ENCODE results near the gene SALL2. TPM values are rescaled to one million over a fixed set of nuclear protein-coding genes. Genes with fewer than 3 reads are reported as not detected.

Gene SALL2
- total and polyA plus RNA-seq, 4 donors: 2.9 to 10.2 (median 8.1) TPM

GRCh38 chr14:21498540-21499526 is 27.3 kb downstream of the SALL2 start:
- peak in 2 of 3 donors; percentile 64 to 69 for DNase-seq
- Histone ChIP-seq H3K4me1 (ENCODE audit: control insufficient read depth in 5 of 5, insufficient read depth in 5 of 5, low read length in 5 of 5) (no peaks in the 10 kb centered on the region), H3K4me3 (no peak overlapping the region), H3K9me3 (ENCODE audit: control insufficient read depth in 4 of 4, insufficient read depth in 3 of 4, low read length in 3 of 4) (no peaks in the 10 kb centered on the region), H3K9ac (ENCODE audit: insufficient read depth in 1 of 2, low read length in 2 of 2) (no peak overlapping the region), H3K27me3 (ENCODE audit: control insufficient read depth in 3 of 3, insufficient read depth in 3 of 3, low read length in 2 of 3) (no peaks in the 10 kb centered on the region), H3K27ac (ENCODE audit: low read depth in 1 of 2, low read length in 1 of 2) (no peak overlapping the region), H3K36me3 (ENCODE audit: control insufficient read depth in 4 of 4, insufficient read depth in 4 of 4, low read length in 4 of 4) (peaks cover 35 to 79% (median 53%) of the 10 kb centered on the region in 4 donors)
- TF ChIP-seq CTCF (IDR thresholded peaks at IDR 0.05; ENCODE audit: control extremely low read depth, extremely low read depth): no peak
- 66 to 72% methylated on average over 5 of the region's 5 CpGs for WGBS, 2 donors
- no peak for ATAC-seq (ENCODE audit: insufficient read depth, low FRiP score)

- DNase-seq (peak in 2 of 3 donors; percentile 61 to 71), ATAC-seq (ENCODE audit: insufficient read depth, low FRiP score) (no peak)
- Histone ChIP-seq H3K27me3 (ENCODE audit: control insufficient read depth in 3 of 3, insufficient read depth in 3 of 3, low read length in 2 of 3) (no peaks in the 10 kb centered on the region), H3K4me3 (no peak overlapping the region), H3K27ac (ENCODE audit: low read depth in 1 of 2, low read length in 1 of 2) (no peak overlapping the region), H3K9me3 (ENCODE audit: control insufficient read depth in 4 of 4, insufficient read depth in 3 of 4, low read length in 3 of 4) (no peaks in the 10 kb centered on the region), H3K36me3 (ENCODE audit: control insufficient read depth in 4 of 4, insufficient read depth in 4 of 4, low read length in 4 of 4) (peaks cover 34 to 68% (median 53%) of the 10 kb centered on the region in 4 donors), H3K4me1 (ENCODE audit: control insufficient read depth in 5 of 5, insufficient read depth in 5 of 5, low read length in 5 of 5) (no peaks in the 10 kb centered on the region), H3K9ac (ENCODE audit: insufficient read depth in 1 of 2, low read length in 2 of 2) (no peak overlapping the region)
- TF ChIP-seq CTCF (IDR thresholded peaks at IDR 0.05; ENCODE audit: control extremely low read depth, extremely low read depth): no peak
- WGBS, 2 donors: 76 to 87% methylated on average over 2 of the region's 2 CpGs
Measured at GRCh38 chr14:21496453-21496852, 29.7 kb downstream of the SALL2 start.

GRCh38 chr14:21494902-21495762 is 31.0 kb downstream of the SALL2 start:
- no peaks in the 10 kb centered on the region for H3K4me1 ChIP-seq (ENCODE audit: control insufficient read depth in 5 of 5, insufficient read depth in 5 of 5, low read length in 5 of 5)
- TF ChIP-seq CTCF (IDR thresholded peaks at IDR 0.05; ENCODE audit: control extremely low read depth, extremely low read depth): no peak
- peak overlapping the region in 1 of 2 donors; percentile 1 for H3K27ac ChIP-seq (ENCODE audit: low read depth in 1 of 2, low read length in 1 of 2)
- H3K4me3 ChIP-seq: no peak overlapping the region
- peak in 2 of 3 donors; percentile 26 to 56 for DNase-seq
- 64 to 83% methylated on average over 2 of the region's 2 CpGs for WGBS, 2 donors
- H3K9ac ChIP-seq (ENCODE audit: insufficient read depth in 1 of 2, low read length in 2 of 2): no peak overlapping the region
- no peaks in the 10 kb centered on the region for H3K27me3 ChIP-seq (ENCODE audit: control insufficient read depth in 3 of 3, insufficient read depth in 3 of 3, low read length in 2 of 3)
- H3K9me3 ChIP-seq (ENCODE audit: control insufficient read depth in 4 of 4, insufficient read depth in 3 of 4, low read length in 3 of 4): no peaks in the 10 kb centered on the region
- peak; percentile 31 for ATAC-seq (ENCODE audit: insufficient read depth, low FRiP score)
- H3K36me3 ChIP-seq (ENCODE audit: control insufficient read depth in 4 of 4, insufficient read depth in 4 of 4, low read length in 4 of 4): peaks cover 32 to 63% (median 53%) of the 10 kb centered on the region in 4 donors
